Nephron (organoid): ENCODE data around the gene ANGPTL2.

Experiments used
- H3K27ac Mint-ChIP-seq, 3 experiments: 2 replicates each; pipeline ENCODE4 v1.8.0; 2020; ENCODE audit warnings: mixed read lengths in 3 of 3, mild to moderate bottlenecking in 2 of 3, moderate library complexity in 1 of 3
- H3K27me3 Mint-ChIP-seq: 2 replicates; pipeline ENCODE4 v1.8.0; 2021; ENCODE audit warnings: low read depth, mild to moderate bottlenecking, moderate library complexity, mixed read lengths
- H3K36me3 Mint-ChIP-seq: 2 replicates; pipeline ENCODE4 v1.8.0; 2020; ENCODE audit warnings: low read depth, mixed read lengths
- H3K4me1 Mint-ChIP-seq: 2 replicates; pipeline ENCODE4 v1.8.0; 2020; ENCODE audit warnings: mixed read lengths
- H3K4me3 Mint-ChIP-seq, 3 experiments: 2 replicates each; pipeline ENCODE4 v1.8.0; 2020; ENCODE audit warnings: mild to moderate bottlenecking in 3 of 3, mixed read lengths in 3 of 3, moderate library complexity in 2 of 3
- H3K9me3 Mint-ChIP-seq: 2 replicates; pipeline ENCODE4 v1.8.0; 2020; ENCODE audit warnings: mixed read lengths
- CTCF ChIP-seq, 3 experiments: fragments of 200-600 bp; sonication (generic); IDR thresholded peaks; one replicate each; pipeline ENCODE4 v1.5.0; 2021; ENCODE audit warnings: antibody characterized with exemption in 3 of 3; ENCODE audit not compliant: unreplicated experiment in 3 of 3

Gene ANGPTL2

GRCh38 chr9:127104581-127105311, 17.7 kb downstream of the ANGPTL2 start:
- TF ChIP-seq CTCF (IDR thresholded peaks at IDR 0.05; ENCODE audit: unreplicated experiment in 3 of 3) = no peak
- H3K9me3 Mint-ChIP-seq = no peaks in the 10 kb centered on the region
- peak overlapping the region in 1 of 3 experiments; percentile 30 for H3K27ac Mint-ChIP-seq
- peaks cover 4% of the 10 kb centered on the region for H3K27me3 Mint-ChIP-seq
- H3K4me1 Mint-ChIP-seq = peaks cover 23% of the 10 kb centered on the region
- no peak overlapping the region for H3K4me3 Mint-ChIP-seq
- H3K36me3 Mint-ChIP-seq = peaks cover 33% of the 10 kb centered on the region

GRCh38 chr9:127102788-127103187, 19.6 kb downstream of the ANGPTL2 start:
- no peak for TF ChIP-seq CTCF (IDR thresholded peaks at IDR 0.05; ENCODE audit: unreplicated experiment in 3 of 3)
- Mint-ChIP-seq H3K9me3 (no peaks in the 10 kb centered on the region), H3K4me1 (peaks cover 28% of the 10 kb centered on the region), H3K4me3 (no peak overlapping the region), H3K36me3 (peaks cover 22% of the 10 kb centered on the region), H3K27ac (no peak overlapping the region), H3K27me3 (peaks cover 4% of the 10 kb centered on the region)

- H3K4me3 Mint-ChIP-seq = no peak overlapping the region
- peaks cover 4% of the 10 kb centered on the region for H3K27me3 Mint-ChIP-seq
- H3K9me3 Mint-ChIP-seq = no peaks in the 10 kb centered on the region
- H3K27ac Mint-ChIP-seq = peak overlapping the region in 1 of 3 experiments; percentile 39
- peaks cover 28% of the 10 kb centered on the region for H3K4me1 Mint-ChIP-seq
- TF ChIP-seq CTCF (IDR thresholded peaks at IDR 0.05; ENCODE audit: unreplicated experiment in 3 of 3) = no peak
- peaks cover 20% of the 10 kb centered on the region for H3K36me3 Mint-ChIP-seq
Measured at GRCh38 chr9:127102176-127102575, 20.3 kb downstream of the ANGPTL2 start.

GRCh38 chr9:127099664-127100063, 22.8 kb downstream of the ANGPTL2 start:
- Mint-ChIP-seq H3K27ac (peak overlapping the region in 1 of 3 experiments; percentile 76), H3K4me3 (no peak overlapping the region), H3K9me3 (no peaks in the 10 kb centered on the region)

GRCh38 chr9:127098916-127099553, 23.4 kb downstream of the ANGPTL2 start:
- H3K27ac Mint-ChIP-seq = peak overlapping the region in 2 of 3 experiments; percentile 57 to 76
- H3K9me3 Mint-ChIP-seq = no peaks in the 10 kb centered on the region
- no peak for TF ChIP-seq CTCF (IDR thresholded peaks at IDR 0.05; ENCODE audit: unreplicated experiment in 3 of 3)
- H3K36me3 Mint-ChIP-seq = peaks cover 7% of the 10 kb centered on the region
- H3K27me3 Mint-ChIP-seq = no peaks in the 10 kb centered on the region
- H3K4me3 Mint-ChIP-seq = no peak overlapping the region
- H3K4me1 Mint-ChIP-seq = peaks cover 27% of the 10 kb centered on the region

More at GRCh38 chr9:127099664-127100063, 22.8 kb downstream of the ANGPTL2 start:
- Mint-ChIP-seq H3K36me3 (peaks cover 7% of the 10 kb centered on the region), H3K27me3 (peaks cover 3% of the 10 kb centered on the region), H3K4me1 (peaks cover 23% of the 10 kb centered on the region)
- TF ChIP-seq CTCF (IDR thresholded peaks at IDR 0.05; ENCODE audit: unreplicated experiment in 3 of 3) = no peak
